B cell (primary cell): ENCODE results near the gene MRPL55. TPM values are rescaled to one million over a fixed set of nuclear protein-coding genes. Genes with fewer than 3 reads are reported as not detected.

Experiments
- ATAC-seq: fragments of 200-7000 bp; cut with Tn5 transposase; one replicate; pipeline ENCODE4 v1.10.0; 2021; ENCODE audit warnings: low read depth, mild to moderate bottlenecking, moderate number of reproducible peaks, moderate library complexity
- CTCF ChIA-PET: fragments of 350-600 bp; sonication (Branson Sonifier 250); formaldehyde crosslinking; loops from one replicate; lab custom pipeline; 2021; ENCODE audit warnings: antibody characterized with exemption, inconsistent platforms; lab: Charles Lee
- POLR2A ChIA-PET: fragments of 350-600 bp; sonication (Branson Sonifier 250); formaldehyde crosslinking; loops from one replicate; lab custom pipeline; 2021; ENCODE audit warnings: antibody characterized with exemption; lab: Charles Lee
- DNase-seq: peaks from one replicate; pipeline ENCODE4 v3.0.0; 2013
- H2AFZ ChIP-seq: 2 replicates; pipeline ENCODE4 v1.6.1; 2012; ENCODE audit warnings: mild to moderate bottlenecking, low read depth, low read length; ENCODE audit not compliant: insufficient read depth, poor library complexity, severe bottlenecking
- H3K27ac ChIP-seq, 2 donors: 1 replicate in 1 of 2; 2 replicates in 1 of 2; pipeline ENCODE4 v1.5.1; 2012 to 2013; ENCODE audit warnings: low read length in 2 of 2, mild to moderate bottlenecking in 2 of 2, moderate library complexity in 1 of 2
- H3K27me3 ChIP-seq, 4 experiments: fragments of 200-600 bp in 1 of 4; sonication (generic) in 1 of 4; replicated peaks in 1 of 4; 1 replicate in 2 of 4; 2 replicates in 2 of 4; pipeline versions ENCODE4 v1.6.1 to v1.7.0; 2013 to 2016; ENCODE audit warnings: low read length in 3 of 4, mild to moderate bottlenecking in 2 of 4, mixed read lengths in 1 of 4, moderate library complexity in 1 of 4; ENCODE audit not compliant: insufficient read depth in 4 of 4, control insufficient read depth in 3 of 4; ENCODE audit errors: control extremely low read depth in 1 of 4
- H3K36me3 ChIP-seq, 2 experiments: replicated peaks in 1 of 2; 1 replicate in 1 of 2; 2 replicates in 1 of 2; pipeline versions ENCODE4 v1.6.1 to v1.7.1; 2013; ENCODE audit warnings: low read length in 1 of 2; ENCODE audit not compliant: insufficient read depth in 2 of 2, control insufficient read depth in 1 of 2; ENCODE audit errors: control extremely low read depth in 1 of 2, extremely low read depth in 1 of 2
- H3K4me1 ChIP-seq, 2 donors: fragments of 200-600 bp in 1 of 2; sonication (generic) in 1 of 2; 1 replicate in 1 of 2; 2 replicates in 1 of 2; pipeline versions ENCODE4 v1.5.1 to v1.6.1; 2013 to 2017; ENCODE audit warnings: low read length in 2 of 2; ENCODE audit not compliant: control insufficient read depth in 2 of 2, insufficient read depth in 2 of 2
- H3K4me2 ChIP-seq: replicated peaks from 2 replicates; pipeline ENCODE3; 2012; ENCODE audit warnings: mild to moderate bottlenecking, low read depth, low read length; ENCODE audit not compliant: poor library complexity, severe bottlenecking
- H3K4me3 ChIP-seq, 5 experiments: fragments of 200-600 bp in 1 of 5; sonication (generic) in 1 of 5; 1 replicate in 3 of 5; 2 replicates in 2 of 5; pipeline versions ENCODE4 v1.5.1 to v1.7.0; 2011 to 2016; ENCODE audit warnings: low read length in 4 of 5, mild to moderate bottlenecking in 4 of 5, low read depth in 2 of 5, control low read depth in 1 of 5, moderate library complexity in 1 of 5; ENCODE audit not compliant: insufficient read depth in 1 of 5; ENCODE audit errors: control extremely low read depth in 1 of 5, extremely low read depth in 1 of 5
- H3K79me2 ChIP-seq: fragments of 200-600 bp; sonication (generic); one replicate; pipeline ENCODE4 v1.6.0; 2016; ENCODE audit warnings: low read length; ENCODE audit not compliant: control insufficient read depth, insufficient read depth
- H3K9ac ChIP-seq: fragments of 200-600 bp; sonication (generic); 2 replicates; pipeline ENCODE4 v1.6.1; 2017; ENCODE audit warnings: mild to moderate bottlenecking, low read length, moderate library complexity
- H3K9me3 ChIP-seq, 3 donors: one replicate each; pipeline versions ENCODE4 v1.6.1 to v1.7.1; 2013; ENCODE audit warnings: low read length in 2 of 3; ENCODE audit not compliant: control insufficient read depth in 2 of 3, insufficient read depth in 1 of 3; ENCODE audit errors: control extremely low read depth in 1 of 3
- H4K20me1 ChIP-seq: 2 replicates; pipeline ENCODE4 v1.6.0; 2012; ENCODE audit warnings: mild to moderate bottlenecking, low read length; ENCODE audit not compliant: insufficient read depth, control insufficient read depth, poor library complexity, severe bottlenecking
- H3K27ac Mint-ChIP-seq: one replicate; pipeline ENCODE4 v1.8.0; 2021; ENCODE audit warnings: mixed read lengths
- H3K27me3 Mint-ChIP-seq: one replicate; pipeline ENCODE4 v1.8.0; 2021; ENCODE audit warnings: mixed read lengths
- H3K4me1 Mint-ChIP-seq: one replicate; pipeline ENCODE4 v1.8.0; 2021; ENCODE audit warnings: mixed read lengths
- H3K4me3 Mint-ChIP-seq: one replicate; pipeline ENCODE4 v1.8.0; 2021; ENCODE audit warnings: mixed read lengths
- H3K9me3 Mint-ChIP-seq: one replicate; pipeline ENCODE4 v1.8.0; 2022; ENCODE audit warnings: mixed read lengths; ENCODE audit not compliant: insufficient read depth
- EZH2 ChIP-seq: IDR thresholded peaks from 2 replicates; pipeline ENCODE4 v1.6.1; 2012; ENCODE audit warnings: borderline replicate concordance, low read depth, mild to moderate bottlenecking, moderate library complexity, low read length; ENCODE audit not compliant: insufficient read depth, poor library complexity, severe bottlenecking
- WGBS: methylation state at CpG from one replicate; pipeline ENCODE4 v1.1.5; 2013; ENCODE audit warnings: missing lambda C conversion rate; ENCODE audit not compliant: insufficient coverage; 5-methylcytosine and 5-hydroxymethylcytosine counted together
- intact Hi-C: fragments of 100-400 bp; cut with micrococcal nuclease; formaldehyde crosslinking; loops from one replicate; pipeline ENCODE4 v1.10.0; 2022
- polyA plus RNA-seq: library from polyadenylated mRNA; depleted of rRNA; stranded (reverse); fragments of >200 nt; gene quantifications from 2 replicates; pipeline ENCODE4 v1.2.3, GENCODE V29; 2012
- total RNA-seq, 2 donors: library from RNA; stranded (reverse); fragments of 120-200 nt in 1 of 2; gene quantifications; 1 replicate in 1 of 2; 2 replicates in 1 of 2; pipeline versions ENCODE4 v1.2.3 to v1.2.4, GENCODE V29; 2013 to 2022
- TF ChIP-seq, protein P1 (sequence below): fragments of 200-600 bp; IDR thresholded peaks from one replicate; pipeline ENCODE4 v1.8.0; 2022; ENCODE audit warnings: antibody characterized with exemption, mild to moderate bottlenecking

MRPL55 gene
- total and polyA plus RNA-seq, 2 donors (not counting 1 experiment from before 2014, with no cell fraction given), result 38.9 to 297 TPM

DNA sequence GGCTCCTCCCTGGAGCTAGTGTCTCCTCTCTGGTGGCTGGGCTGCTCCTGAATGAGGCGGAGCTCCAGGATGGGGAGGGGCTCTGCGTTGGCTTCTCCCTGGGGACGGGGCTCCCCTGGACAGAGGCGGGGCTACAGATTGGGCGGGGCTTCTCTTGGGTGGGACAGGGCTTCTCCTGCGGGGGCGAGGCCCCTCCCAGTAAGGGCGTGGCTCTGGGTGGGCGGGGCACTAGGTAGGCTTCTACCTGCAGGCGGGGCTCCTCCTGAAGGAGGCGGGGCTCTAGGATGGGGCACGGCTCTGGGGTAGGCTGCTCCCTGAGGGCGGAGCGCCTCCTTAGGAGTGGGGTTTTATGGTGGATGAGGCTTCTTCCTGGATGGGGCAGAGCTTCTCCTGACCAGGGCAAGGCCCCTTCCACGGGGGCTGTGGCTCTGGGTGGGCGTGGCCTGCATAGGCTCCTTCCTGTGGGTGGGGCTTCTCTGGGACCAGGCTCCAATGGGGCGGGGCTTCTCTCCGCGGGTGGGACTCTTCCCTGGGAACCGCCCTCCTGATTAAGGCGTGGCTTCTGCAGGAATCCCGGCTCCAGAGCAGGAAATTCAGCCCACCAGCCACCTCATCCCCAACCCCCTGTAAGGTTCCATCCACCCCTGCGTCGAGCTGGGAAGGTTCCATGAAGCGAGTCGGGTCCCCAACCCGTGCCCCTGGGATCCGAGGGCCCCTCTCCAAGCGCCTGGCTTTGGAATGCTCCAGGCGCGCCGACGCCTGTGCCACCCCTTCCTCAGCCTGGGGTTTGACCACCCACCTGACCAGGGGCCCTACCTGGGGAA, 49.3 kb downstream of the MRPL55 start:
- Histone ChIP-seq H3K9me3 (peaks cover 0 to 49% (median 0%) of the 10 kb centered on the region in 3 donors), H3K79me2 (no peaks in the 10 kb centered on the region), H2AFZ (peak overlapping the region; percentile 50), H3K4me1 (peaks cover 23 to 35% of the 10 kb centered on the region in 2 donors), H3K36me3 (no peaks in the 10 kb centered on the region), H3K27me3 (peaks cover 0 to 71% (median 42%) of the 10 kb centered on the region in 4 experiments), H3K4me2 (peak overlapping the region; percentile 77), H3K27ac (no peak overlapping the region), H3K4me3 (peak overlapping the region in 4 of 5 experiments; percentile 15 to 51 (median 38)), H4K20me1 (no peaks in the 10 kb centered on the region), H3K9ac (peak overlapping the region; percentile 45)
- Mint-ChIP-seq H3K27me3 (peaks cover 21% of the 10 kb centered on the region), H3K4me3 (peak overlapping the region; percentile 61), H3K27ac (no peak overlapping the region), H3K9me3 (no peaks in the 10 kb centered on the region), H3K4me1 (peaks cover 10% of the 10 kb centered on the region)
- 11% methylated on average over 32 of the region's 33 CpGs for WGBS
- ChIA-PET CTCF (no interaction called here), POLR2A (interaction anchor here (0.7 kb wide), 1 partner anchor 55 kb away, joined by 6 read pairs; no protein-coding TSS in a partner anchor)
- TF ChIP-seq EZH2, result no peak
- TF ChIP-seq, protein P1, sequence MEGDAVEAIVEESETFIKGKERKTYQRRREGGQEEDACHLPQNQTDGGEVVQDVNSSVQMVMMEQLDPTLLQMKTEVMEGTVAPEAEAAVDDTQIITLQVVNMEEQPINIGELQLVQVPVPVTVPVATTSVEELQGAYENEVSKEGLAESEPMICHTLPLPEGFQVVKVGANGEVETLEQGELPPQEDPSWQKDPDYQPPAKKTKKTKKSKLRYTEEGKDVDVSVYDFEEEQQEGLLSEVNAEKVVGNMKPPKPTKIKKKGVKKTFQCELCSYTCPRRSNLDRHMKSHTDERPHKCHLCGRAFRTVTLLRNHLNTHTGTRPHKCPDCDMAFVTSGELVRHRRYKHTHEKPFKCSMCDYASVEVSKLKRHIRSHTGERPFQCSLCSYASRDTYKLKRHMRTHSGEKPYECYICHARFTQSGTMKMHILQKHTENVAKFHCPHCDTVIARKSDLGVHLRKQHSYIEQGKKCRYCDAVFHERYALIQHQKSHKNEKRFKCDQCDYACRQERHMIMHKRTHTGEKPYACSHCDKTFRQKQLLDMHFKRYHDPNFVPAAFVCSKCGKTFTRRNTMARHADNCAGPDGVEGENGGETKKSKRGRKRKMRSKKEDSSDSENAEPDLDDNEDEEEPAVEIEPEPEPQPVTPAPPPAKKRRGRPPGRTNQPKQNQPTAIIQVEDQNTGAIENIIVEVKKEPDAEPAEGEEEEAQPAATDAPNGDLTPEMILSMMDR, result no peak
- intact Hi-C loops, result no loop called here
- ATAC-seq, result peak; percentile 68
- DNase-seq, result peak; percentile 68
